ENCODE results near the gene TK1. TPM values are rescaled to one million over a fixed set of nuclear protein-coding genes. Genes with fewer than 3 reads are reported as not detected.

The TK1 gene
- total and polyA plus RNA-seq, 5 experiments from 2014 or later: 0.18 to 1.1 TPM; not detected in 3

- H3K36me3 Mint-ChIP-seq: no peaks in the 10 kb centered on the region
- H3K27ac Mint-ChIP-seq: no peak overlapping the region
- H3K27me3 Mint-ChIP-seq: peaks cover 4 to 47% (median 19%) of the 10 kb centered on the region in 5 donors
- no peak overlapping the region for H3K4me3 Mint-ChIP-seq
- peaks cover 3 to 16% (median 10%) of the 10 kb centered on the region in 4 donors for H3K4me1 Mint-ChIP-seq
- ATAC-seq: no peak
- POLR2A ChIA-PET: interaction anchor here (0.5 kb wide), 1 partner anchor 33 kb away, joined by 4 read pairs; no protein-coding TSS in a partner anchor
- no peak for DNase-seq
- no peaks in the 10 kb centered on the region for H3K9me3 Mint-ChIP-seq
Measured at GRCh38 chr17:78227455-78227916, 40.6 kb upstream of the TK1 start.

DNA sequence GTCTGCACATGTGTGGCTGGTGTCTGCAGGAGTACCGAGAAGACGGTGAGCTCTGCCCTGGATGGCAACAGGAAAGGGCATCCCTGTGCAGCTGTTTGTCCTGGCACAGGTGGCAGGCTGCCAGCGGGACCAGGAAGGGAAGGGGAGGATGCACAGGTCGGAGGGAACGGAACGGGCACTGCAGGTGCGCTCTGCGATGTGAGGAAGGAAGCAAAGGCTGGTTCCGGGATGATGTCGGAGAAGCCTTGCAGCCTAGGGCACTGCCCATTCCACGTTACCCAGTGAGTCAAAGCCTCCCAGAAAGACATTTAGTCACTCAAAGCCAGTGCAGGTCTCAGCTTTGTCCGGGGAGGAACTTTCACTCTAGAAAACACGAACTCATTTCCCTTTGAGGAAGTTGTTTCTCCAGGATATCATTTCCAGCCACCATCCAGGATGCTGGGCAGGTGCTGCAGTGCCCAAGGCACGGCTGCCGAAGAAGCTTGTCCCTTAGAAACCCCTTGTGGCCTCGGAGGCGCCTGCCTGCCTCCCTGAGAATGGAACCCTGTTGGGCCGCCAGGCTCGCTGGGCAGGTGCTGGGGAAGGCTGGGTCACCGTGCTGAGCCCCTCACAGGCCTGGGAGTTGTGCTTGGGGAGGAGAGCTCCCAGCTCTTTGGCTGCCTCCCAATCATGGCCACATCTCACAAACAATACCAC, 40.1 kb upstream of the TK1 start:
- DNase-seq: no peak
- no peaks in the 10 kb centered on the region for H3K36me3 Mint-ChIP-seq
- no peaks in the 10 kb centered on the region for H3K9me3 Mint-ChIP-seq
- POLR2A ChIA-PET: no interaction called here
- no peak overlapping the region for H3K4me3 Mint-ChIP-seq
- ATAC-seq: no peak
- H3K27ac Mint-ChIP-seq: peak overlapping the region in 1 of 10 donors; percentile 40
- peaks cover 0 to 10% (median 7%) of the 10 kb centered on the region in 4 donors for H3K4me1 Mint-ChIP-seq
- peaks cover 4 to 41% (median 15%) of the 10 kb centered on the region in 5 donors for H3K27me3 Mint-ChIP-seq

- no peak overlapping the region for H3K27ac Mint-ChIP-seq
- peak overlapping the region in 1 of 10 donors; percentile 9 for H3K4me3 Mint-ChIP-seq
- DNase-seq (no peak), ATAC-seq (no peak)
- H3K36me3 Mint-ChIP-seq: no peaks in the 10 kb centered on the region
- peaks cover 0 to 7% (median 6%) of the 10 kb centered on the region in 4 donors for H3K4me1 Mint-ChIP-seq
- peaks cover 4 to 37% (median 14%) of the 10 kb centered on the region in 5 donors for H3K27me3 Mint-ChIP-seq
- no peaks in the 10 kb centered on the region for H3K9me3 Mint-ChIP-seq
- POLR2A ChIA-PET: no interaction called here
Measured at GRCh38 chr17:78226055-78226758, 39.4 kb upstream of the TK1 start.

GRCh38 chr17:78225088-78225865, 38.4 kb upstream of the TK1 start:
- DNase-seq: no peak
- Mint-ChIP-seq H3K4me3 (no peak overlapping the region), H3K9me3 (no peaks in the 10 kb centered on the region), H3K27ac (no peak overlapping the region), H3K36me3 (no peaks in the 10 kb centered on the region), H3K27me3 (peaks cover 0 to 27% (median 5%) of the 10 kb centered on the region in 5 donors), H3K4me1 (peaks cover 0 to 7% (median under 1%) of the 10 kb centered on the region in 4 donors)
- no peak for ATAC-seq
- POLR2A ChIA-PET: interaction anchor here (0.6 kb wide), 1 partner anchor 19 kb away, joined by 6 read pairs; no protein-coding TSS in a partner anchor

GRCh38 chr17:78224231-78225087, 37.6 kb upstream of the TK1 start:
- H3K4me1 Mint-ChIP-seq: peaks cover 0 to 7% (median under 1%) of the 10 kb centered on the region in 4 donors
- ATAC-seq (no peak), DNase-seq (no peak)
- POLR2A ChIA-PET: interaction anchor here (0.6 kb wide), 1 partner anchor 18 kb away, joined by 6 read pairs; no protein-coding TSS in a partner anchor
- H3K4me3 Mint-ChIP-seq: no peak overlapping the region
- no peaks in the 10 kb centered on the region for H3K36me3 Mint-ChIP-seq
- H3K9me3 Mint-ChIP-seq: no peaks in the 10 kb centered on the region
- peak overlapping the region in 1 of 10 donors; percentile 41 for H3K27ac Mint-ChIP-seq
- peaks cover 0 to 24% (median 3%) of the 10 kb centered on the region in 5 donors for H3K27me3 Mint-ChIP-seq

DNA sequence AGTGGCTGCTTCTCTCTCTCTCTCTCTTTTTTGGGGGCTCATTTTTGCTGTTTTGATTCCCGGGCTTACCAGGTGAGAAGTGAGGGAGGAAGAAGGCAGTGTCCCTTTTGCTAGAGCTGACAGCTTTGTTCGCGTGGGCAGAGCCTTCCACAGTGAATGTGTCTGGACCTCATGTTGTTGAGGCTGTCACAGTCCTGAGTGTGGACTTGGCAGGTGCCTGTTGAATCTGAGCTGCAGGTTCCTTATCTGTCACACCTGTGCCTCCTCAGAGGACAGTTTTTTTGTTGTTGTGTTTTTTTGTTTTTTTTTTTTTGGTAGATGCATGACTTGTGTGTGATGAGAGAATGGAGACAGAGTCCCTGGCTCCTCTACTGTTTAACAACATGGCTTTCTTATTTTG, 36.9 kb upstream of the TK1 start:
- no peak for ATAC-seq
- DNase-seq: no peak
- no peaks in the 10 kb centered on the region for H3K36me3 Mint-ChIP-seq

DNA sequence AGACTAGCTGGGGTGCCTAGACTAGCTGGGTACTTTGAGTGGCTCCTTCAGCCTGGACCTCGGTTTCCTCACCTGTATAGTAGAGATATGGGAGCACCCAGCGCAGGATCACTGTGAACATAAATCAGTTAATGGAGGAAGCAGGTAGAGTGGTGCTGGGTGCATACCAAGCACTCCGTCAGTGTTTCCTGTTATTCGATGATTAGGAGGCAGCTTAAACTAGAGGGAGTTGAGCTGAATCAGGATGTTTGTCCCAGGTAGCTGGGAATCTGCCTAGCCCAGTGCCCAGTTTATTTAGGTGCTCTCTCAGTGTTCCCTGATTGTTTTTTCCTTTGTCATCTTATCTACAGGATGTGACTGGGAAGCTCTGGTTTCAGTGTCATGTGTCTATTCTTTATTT, 36.2 kb upstream of the TK1 start:
- ATAC-seq: no peak
- Mint-ChIP-seq H3K27me3 (peaks cover 0 to 12% (median 3%) of the 10 kb centered on the region in 5 donors), H3K27ac (peak overlapping the region in 1 of 10 donors; percentile 27), H3K36me3 (no peaks in the 10 kb centered on the region), H3K9me3 (no peaks in the 10 kb centered on the region), H3K4me3 (no peak overlapping the region), H3K4me1 (peaks cover 0 to 7% (median under 1%) of the 10 kb centered on the region in 4 donors)
- DNase-seq: no peak
- POLR2A ChIA-PET: no interaction called here

More for the DNA sequence above, 36.9 kb upstream of the TK1 start:
- Mint-ChIP-seq H3K9me3 (no peaks in the 10 kb centered on the region), H3K27me3 (peaks cover 0 to 19% (median 3%) of the 10 kb centered on the region in 5 donors), H3K4me3 (no peak overlapping the region), H3K27ac (peak overlapping the region in 3 of 10 donors; percentile 15 to 41 (median 27)), H3K4me1 (peaks cover 0 to 7% (median under 1%) of the 10 kb centered on the region in 4 donors)
- POLR2A ChIA-PET: no interaction called here

DNA sequence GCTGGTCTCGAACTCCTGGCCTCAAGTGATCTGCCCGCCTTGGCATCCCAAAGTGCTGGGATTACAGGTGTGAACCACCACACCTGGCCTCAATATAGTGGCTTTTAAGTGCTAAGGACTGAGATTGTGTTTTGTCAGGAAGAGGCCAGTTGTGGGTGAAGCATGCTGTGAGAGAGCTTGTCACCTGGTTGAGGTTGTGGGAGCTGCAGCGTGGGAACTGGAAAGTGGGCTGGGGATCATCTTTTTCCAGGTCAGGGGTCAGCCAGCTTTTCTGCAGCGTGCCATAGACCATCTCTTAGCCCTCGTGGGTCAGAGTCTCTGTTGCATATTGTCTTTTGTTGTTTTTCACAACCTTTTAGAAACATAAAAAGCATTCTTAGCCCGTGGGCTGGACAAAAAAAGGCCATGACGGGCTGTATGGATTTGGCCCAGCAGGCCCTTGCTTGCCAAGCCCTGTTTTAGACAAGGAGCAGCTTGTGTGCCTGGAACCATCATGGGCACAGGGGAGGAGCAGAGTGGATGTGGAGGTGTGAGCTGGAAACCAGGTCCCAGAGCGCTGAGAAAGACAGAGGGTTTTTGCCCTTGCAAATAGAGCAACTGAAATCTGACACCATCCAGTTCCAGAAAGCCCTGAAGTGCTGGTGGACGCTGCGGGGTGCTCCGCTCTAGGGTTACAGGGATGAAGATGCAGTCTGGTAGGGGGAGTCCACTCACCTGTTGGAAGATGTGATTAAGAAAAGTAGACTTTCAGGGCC, 32.7 kb upstream of the TK1 start:
- POLR2A ChIA-PET: interaction anchor here (0.7 kb wide), 1 partner anchor 18 kb away, joined by 4 read pairs; no protein-coding TSS in a partner anchor
- peak overlapping the region in 2 of 10 donors; percentile 11 to 33 for H3K27ac Mint-ChIP-seq
- no peaks in the 10 kb centered on the region for H3K9me3 Mint-ChIP-seq
- ATAC-seq (no peak), DNase-seq (no peak)
- no peak overlapping the region for H3K4me3 Mint-ChIP-seq
- no peaks in the 10 kb centered on the region for H3K36me3 Mint-ChIP-seq
- no peaks in the 10 kb centered on the region for H3K27me3 Mint-ChIP-seq
- peaks cover 1 to 4% (median 1%) of the 10 kb centered on the region in 4 donors for H3K4me1 Mint-ChIP-seq

DNA sequence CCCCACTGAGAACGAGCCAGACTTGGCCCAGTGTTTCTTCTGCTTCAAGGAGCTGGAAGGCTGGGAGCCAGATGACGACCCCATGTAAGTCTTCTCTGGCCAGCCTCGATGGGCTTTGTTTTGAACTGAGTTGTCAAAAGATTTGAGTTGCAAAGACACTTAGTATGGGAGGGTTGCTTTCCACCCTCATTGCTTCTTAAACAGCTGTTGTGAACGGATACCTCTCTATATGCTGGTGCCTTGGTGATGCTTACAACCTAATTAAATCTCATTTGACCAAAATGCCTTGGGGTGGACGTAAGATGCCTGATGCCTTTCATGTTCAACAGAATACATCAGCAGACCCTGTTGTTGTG, 27.8 kb upstream of the TK1 start:
- Mint-ChIP-seq H3K4me1 (peaks cover 4 to 11% (median 10%) of the 10 kb centered on the region in 4 donors), H3K36me3 (no peaks in the 10 kb centered on the region), H3K4me3 (peak overlapping the region; percentile 49 to 78 (median 70)), H3K27me3 (no peaks in the 10 kb centered on the region), H3K27ac (no peak overlapping the region), H3K9me3 (no peaks in the 10 kb centered on the region)
- ATAC-seq (no peak), DNase-seq (no peak)
- POLR2A ChIA-PET: interaction anchor here (1.4 kb wide), 1 partner anchor 35 kb away, joined by 3 read pairs; no protein-coding TSS in a partner anchor

GRCh38 chr17:78214016-78214705, 27.3 kb upstream of the TK1 start, which contains the start of gene BIRC5:
Gene BIRC5, plus strand, starts transcription at chr17:78214253. Its CDS starts 64 bp downstream, at chr17:78214317.
- Mint-ChIP-seq H3K4me1 (peaks cover 4 to 11% (median 10%) of the 10 kb centered on the region in 4 donors), H3K9me3 (no peaks in the 10 kb centered on the region), H3K27me3 (no peaks in the 10 kb centered on the region), H3K36me3 (no peaks in the 10 kb centered on the region), H3K27ac (no peak within 1 kb of the TSS), H3K4me3 (peak within 1 kb of the TSS; percentile 50 to 78 (median 70))
- DNase-seq (peak; percentile 78 to 92 (median 88)), ATAC-seq (peak; percentile 100)
- POLR2A ChIA-PET: interaction anchor here (0.6 to 1.4 kb wide), 5 partner anchors 11 to 93 kb away, joined by 3 to 6 read pairs (median 3); no protein-coding TSS in a partner anchor

All from naive thymus-derived CD8-positive, alpha-beta T cell (primary cell).